GM19240 (cell line): Measurements from ENCODE around the gene TEKTIP1.
"Not testable (repeated sequence)": the region's sequence is repeated elsewhere in the genome, so short reads cannot be mapped to it uniquely, and the experiment has no call there.

Experiments used
- DNase-seq: peaks from one replicate; pipeline ENCODE4 v3.0.0; 2011; ENCODE audit warnings: low spot score; ENCODE audit not compliant: insufficient read length

The TEKTIP1 gene

GRCh38 chr19:3507371-3508120, 31.4 kb upstream of the TEKTIP1 start:
- DNase-seq, result no peak

- not testable (repeated sequence) for DNase-seq
Observed at GRCh38 chr19:3508121-3508661, 30.8 kb upstream of the TEKTIP1 start.

GRCh38 chr19:3508771-3509535, 30.0 kb upstream of the TEKTIP1 start:
- DNase-seq, result no peak

- no peak for DNase-seq
Observed at GRCh38 chr19:3509566-3509989, 29.4 kb upstream of the TEKTIP1 start.

GRCh38 chr19:3510727-3511126, 28.2 kb upstream of the TEKTIP1 start:
- no peak for DNase-seq

- no peak for DNase-seq
Observed at GRCh38 chr19:3511506-3512251, 27.3 kb upstream of the TEKTIP1 start.

- no peak for DNase-seq
Observed at GRCh38 chr19:3512562-3513228, 26.3 kb upstream of the TEKTIP1 start.

GRCh38 chr19:3513229-3514140, 25.5 kb upstream of the TEKTIP1 start:
- no peak for DNase-seq

- no peak for DNase-seq
Observed at GRCh38 chr19:3514930-3515329, 24.0 kb upstream of the TEKTIP1 start.

- DNase-seq, result no peak
Observed at GRCh38 chr19:3515891-3516422, 23.0 kb upstream of the TEKTIP1 start.

- no peak for DNase-seq
Observed at GRCh38 chr19:3516675-3517207, 22.2 kb upstream of the TEKTIP1 start.

GRCh38 chr19:3517638-3518037, 21.3 kb upstream of the TEKTIP1 start:
- no peak for DNase-seq

- DNase-seq, result no peak
Observed at GRCh38 chr19:3518255-3518654, 20.7 kb upstream of the TEKTIP1 start.

- no peak for DNase-seq
Observed at GRCh38 chr19:3518659-3519058, 20.3 kb upstream of the TEKTIP1 start.

GRCh38 chr19:3519126-3519525, 19.8 kb upstream of the TEKTIP1 start:
- no peak for DNase-seq

GRCh38 chr19:3520166-3521103, 18.5 kb upstream of the TEKTIP1 start:
- DNase-seq, result no peak

- DNase-seq, result no peak
Observed at GRCh38 chr19:3521104-3521445, 17.9 kb upstream of the TEKTIP1 start.
